A549 treated with Mapracorat at 1 μM for 4 hours (cell line): ENCODE measurements around the gene C14orf132. TPM values are rescaled to one million over a fixed set of nuclear protein-coding genes. Genes with fewer than 3 reads are reported as not detected.

ENCODE experiments used
- total RNA-seq: library from RNA; stranded (reverse); fragments of 200-300 nt; extraction: Qiagen RNA extraction; gene quantifications from 5 replicates; pipeline ENCODE4 v1.2.3, GENCODE V29; 2022

C14orf132 gene
- total RNA-seq = 4.6 to 6.8 TPM (median 6.4 TPM) in 5 replicates

GRCh38 chr14:96038920-96039632 lies at the start of gene C14orf132:
Gene C14orf132, plus strand, starts transcription at chr14:96039362. Its CDS starts 139 bp downstream, at chr14:96039501.

Other genes starting within 250 kb of the C14orf132 start
- gene TUNAR, start 162.5 kb upstream of the C14orf132 start, total RNA-seq = not detected in 5 replicates
- 1.00 to 1.3 TPM (median 1.2 TPM) in 5 replicates for gene BDKRB2, start 165.5 kb downstream of the C14orf132 start, total RNA-seq
- 0.30 to 0.68 TPM (median 0.47 TPM) in 5 replicates for gene BDKRB1, start 216.8 kb downstream of the C14orf132 start, total RNA-seq